GM23248 (cell line): Measurements from ENCODE around the gene RBFOX2. TPM values are rescaled to one million over a fixed set of nuclear protein-coding genes. Genes with fewer than 3 reads are reported as not detected.
A peak's percentile ranks its signal among the peaks of the same experiment; 100 is the strongest.

Experiments used
- DNase-seq: peaks from one replicate; pipeline ENCODE4 v3.0.0-alpha.2; 2015
- H2AFZ ChIP-seq: fragments of 200-600 bp; sonication (generic); 2 replicates; pipeline ENCODE4 v1.6.1; 2016; ENCODE audit warnings: antibody characterized with exemption
- H3F3A ChIP-seq: fragments of 200-600 bp; sonication (generic); 2 replicates; pipeline ENCODE4 v1.6.1; 2016; ENCODE audit warnings: mild to moderate bottlenecking, antibody characterized with exemption, mixed run types; ENCODE audit not compliant: insufficient read depth
- H3K27ac ChIP-seq: fragments of 200-600 bp; sonication (generic); 2 replicates; pipeline ENCODE4 v1.5.1; 2016; ENCODE audit warnings: mild to moderate bottlenecking
- H3K27me3 ChIP-seq: fragments of 200-600 bp; sonication (generic); replicated peaks from 2 replicates; pipeline ENCODE4 v1.6.1; 2016; ENCODE audit warnings: mild to moderate bottlenecking; ENCODE audit not compliant: insufficient read depth
- H3K36me3 ChIP-seq: fragments of 200-600 bp; sonication (generic); 2 replicates; pipeline ENCODE4 v1.6.1; 2016; ENCODE audit warnings: low read depth, mild to moderate bottlenecking
- H3K4me1 ChIP-seq: fragments of 200-600 bp; sonication (generic); 2 replicates; pipeline ENCODE4 v1.6.1; 2016; ENCODE audit warnings: mild to moderate bottlenecking; ENCODE audit not compliant: insufficient read depth
- H3K4me2 ChIP-seq: fragments of 200-600 bp; sonication (generic); one replicate; pipeline ENCODE4 v1.6.1; 2016; ENCODE audit warnings: mild to moderate bottlenecking; ENCODE audit not compliant: unreplicated experiment
- H3K4me3 ChIP-seq: fragments of 200-600 bp; sonication (generic); 2 replicates; pipeline ENCODE4 v1.5.1; 2016; ENCODE audit warnings: mild to moderate bottlenecking
- H3K79me2 ChIP-seq: fragments of 200-600 bp; sonication (generic); 2 replicates; pipeline ENCODE4 v1.6.1; 2016; ENCODE audit warnings: mild to moderate bottlenecking; ENCODE audit not compliant: insufficient read depth
- H3K9ac ChIP-seq: fragments of 200-600 bp; sonication (generic); 2 replicates; pipeline ENCODE4 v1.6.1; 2016; ENCODE audit warnings: mild to moderate bottlenecking
- H3K9me2 ChIP-seq: fragments of 200-600 bp; sonication (generic); 2 replicates; pipeline ENCODE4 v1.6.1; 2016; ENCODE audit warnings: mixed run types, mild to moderate bottlenecking, moderate library complexity; ENCODE audit not compliant: insufficient read depth
- H3K9me3 ChIP-seq: fragments of 200-600 bp; sonication (generic); one replicate; pipeline ENCODE4 v1.6.1; 2017; ENCODE audit warnings: low read depth
- H4K20me1 ChIP-seq: fragments of 200-600 bp; sonication (generic); 2 replicates; pipeline ENCODE4 v1.6.0; 2016; ENCODE audit not compliant: insufficient read depth
- EZH2 ChIP-seq: fragments of 200-600 bp; sonication (generic); IDR thresholded peaks from 2 replicates; pipeline ENCODE4 v1.6.1; 2018; ENCODE audit warnings: antibody characterized with exemption, mild to moderate bottlenecking; ENCODE audit not compliant: insufficient read depth, poor library complexity, severe bottlenecking
- EZH2phosphoT487 ChIP-seq: fragments of 200-600 bp; sonication (generic); IDR thresholded peaks from 2 replicates; pipeline ENCODE4 v1.6.1; 2018; ENCODE audit warnings: antibody characterized with exemption, moderate library complexity, mild to moderate bottlenecking, low read depth; ENCODE audit not compliant: insufficient read depth
- WGBS, 2 experiments: methylation state at CpG; one replicate each; pipeline ENCODE4 v1.1.6; 2015 to 2017; ENCODE audit warnings: low lambda C conversion rate in 2 of 2, low coverage in 1 of 2; ENCODE audit errors: missing lambda C conversion rate in 2 of 2; 5-methylcytosine and 5-hydroxymethylcytosine counted together
- in situ Hi-C: fragments of 300-500 bp; cut with MboI; formaldehyde crosslinking; loops from 2 replicates; pipeline ENCODE4 v1.15.0; 2020
- polyA plus RNA-seq: library from polyadenylated mRNA; unstranded; fragments of >200 nt; fragmentation: Nextera tagmentation; extraction: Ambion mirVana; gene quantifications from 2 replicates; pipeline ENCODE4 v1.2.1, GENCODE V29; 2016
- total RNA-seq: library from RNA; depleted of rRNA; stranded (reverse); fragments of >200 nt; shearing (Covaris generic); gene quantifications from 2 replicates; pipeline ENCODE4 v1.2.3, GENCODE V29; 2014

Gene RBFOX2
- total and polyA plus RNA-seq, 2 experiments from 2014 or later = 127 to 136 TPM

GRCh38 chr22:35950262-35950661 is 78.4 kb downstream of the RBFOX2 start:
- no peak overlapping the region for H3K27ac ChIP-seq
- H3K9me2 ChIP-seq = no peaks in the 10 kb centered on the region
- H2AFZ ChIP-seq = no peak overlapping the region
- 98 to 100% methylated on average over 2 of the region's 2 CpGs for WGBS, 2 experiments
- no peak for DNase-seq
- no peaks in the 10 kb centered on the region for H3K4me1 ChIP-seq
- no peak overlapping the region for H3K4me2 ChIP-seq
- in situ Hi-C loops = no loop called here
- no peak overlapping the region for H3K9ac ChIP-seq
- TF ChIP-seq EZH2phosphoT487 = no peak
- TF ChIP-seq EZH2 = no peak
- H3F3A ChIP-seq = no peaks in the 10 kb centered on the region
- no peaks in the 10 kb centered on the region for H3K27me3 ChIP-seq
- no peaks in the 10 kb centered on the region for H3K36me3 ChIP-seq
- peaks cover 3% of the 10 kb centered on the region; the same call in 1 of the 2 replicates for H4K20me1 ChIP-seq
- H3K9me3 ChIP-seq = no peaks in the 10 kb centered on the region
- no peak overlapping the region for H3K4me3 ChIP-seq
- peaks cover 96% of the 10 kb centered on the region for H3K79me2 ChIP-seq

GRCh38 chr22:35949243-35949642 is 79.4 kb downstream of the RBFOX2 start:
- Histone ChIP-seq H2AFZ (no peak overlapping the region), H3K9me3 (no peaks in the 10 kb centered on the region), H3K9ac (no peak overlapping the region), H3K4me2 (no peak overlapping the region), H3K36me3 (no peaks in the 10 kb centered on the region), H3K79me2 (peaks cover 96% of the 10 kb centered on the region), H3K9me2 (no peaks in the 10 kb centered on the region), H3K4me3 (no peak overlapping the region), H3K27me3 (no peaks in the 10 kb centered on the region), H3K4me1 (peaks cover 8% of the 10 kb centered on the region; the same call in 1 of the 2 replicates), H3K27ac (no peak overlapping the region), H3F3A (no peaks in the 10 kb centered on the region), H4K20me1 (peaks cover 3% of the 10 kb centered on the region; the same call in 1 of the 2 replicates)
- WGBS, 2 experiments = 98 to 99% methylated on average over 3 of the region's 3 CpGs
- no peak for DNase-seq
- TF ChIP-seq EZH2 = no peak
- in situ Hi-C loops = no loop called here

DNA sequence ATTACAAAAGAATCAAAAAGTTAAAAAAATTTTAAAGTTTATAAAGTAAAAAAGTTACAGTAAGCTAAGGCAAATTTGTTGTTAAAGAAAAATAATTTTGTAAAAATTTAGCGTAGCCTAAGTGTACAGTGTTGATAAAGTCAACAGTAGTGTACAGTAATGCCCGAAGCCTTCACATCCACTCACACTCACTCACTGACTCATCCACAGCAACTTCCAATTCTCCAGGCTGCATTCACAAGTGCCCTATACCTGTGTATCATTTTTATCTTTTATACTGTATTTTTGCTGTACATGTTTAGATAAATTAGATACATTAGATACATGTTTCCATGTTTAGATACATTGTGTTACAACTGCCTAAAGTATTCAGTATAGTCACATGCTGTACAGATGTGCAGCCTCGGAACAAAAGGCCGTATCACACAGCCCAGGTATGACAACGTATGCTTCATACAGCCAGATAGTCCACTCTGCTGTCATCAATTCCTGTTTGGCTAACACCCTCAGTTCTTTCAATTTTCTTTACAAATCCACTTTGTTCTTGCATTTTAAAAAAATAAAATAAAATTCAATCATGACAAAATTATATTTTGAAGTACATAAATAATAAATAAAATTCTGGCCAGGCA is 80.7 kb downstream of the RBFOX2 start:
- Histone ChIP-seq H3K9me2 (no peaks in the 10 kb centered on the region), H3K9me3 (no peaks in the 10 kb centered on the region), H2AFZ (no peak overlapping the region), H3K4me2 (no peak overlapping the region), H3K79me2 (peaks cover 96% of the 10 kb centered on the region), H3K27ac (no peak overlapping the region), H3K4me3 (no peak overlapping the region), H3F3A (no peaks in the 10 kb centered on the region), H4K20me1 (peaks cover 3% of the 10 kb centered on the region; the same call in 1 of the 2 replicates), H3K36me3 (no peaks in the 10 kb centered on the region), H3K9ac (no peak overlapping the region), H3K4me1 (peaks cover 10% of the 10 kb centered on the region; the same call in 1 of the 2 replicates), H3K27me3 (no peaks in the 10 kb centered on the region)
- 92% methylated on average over 5 of the region's 5 CpGs for WGBS, 2 experiments
- in situ Hi-C loops = no loop called here
- TF ChIP-seq EZH2phosphoT487 = no peak
- TF ChIP-seq EZH2 = no peak
- peak; percentile 29 for DNase-seq

DNA sequence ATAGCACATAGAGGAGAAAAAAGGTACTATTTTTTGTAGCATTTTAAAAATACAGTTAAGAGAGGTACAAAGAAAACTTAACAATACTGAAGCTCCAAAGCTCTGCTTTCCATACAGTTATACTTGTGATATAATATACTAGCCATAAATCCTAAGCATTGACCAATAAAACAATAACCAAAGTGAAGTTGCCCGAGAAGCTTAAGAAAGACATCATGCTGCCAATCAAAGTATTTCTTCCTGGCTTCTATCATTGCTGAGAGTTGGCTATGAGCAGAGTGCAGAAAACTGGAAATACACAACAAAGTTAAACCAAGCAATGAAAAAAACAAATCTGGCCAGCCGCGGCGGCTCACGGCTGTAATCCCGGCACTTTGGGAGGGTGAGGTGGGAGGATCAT is 84.2 kb downstream of the RBFOX2 start:
- in situ Hi-C loops = no loop called here
- H3F3A ChIP-seq = no peaks in the 10 kb centered on the region; the same call in 1 of the 2 replicates
- peak overlapping the region; percentile 41 for H3K9ac ChIP-seq
- H2AFZ ChIP-seq = peak overlapping the region; percentile 28
- H3K9me2 ChIP-seq = no peaks in the 10 kb centered on the region
- H3K27me3 ChIP-seq = no peaks in the 10 kb centered on the region
- H3K27ac ChIP-seq = no peak overlapping the region
- H3K4me3 ChIP-seq = peak overlapping the region; percentile 56
- 12 to 17% methylated on average over 6 of the region's 6 CpGs for WGBS, 2 experiments
- H3K36me3 ChIP-seq = no peaks in the 10 kb centered on the region
- peaks cover 3% of the 10 kb centered on the region; the same call in 1 of the 2 replicates for H4K20me1 ChIP-seq
- H3K4me2 ChIP-seq = peak overlapping the region; percentile 63
- H3K79me2 ChIP-seq = peaks cover 96% of the 10 kb centered on the region
- TF ChIP-seq EZH2 (no peak), EZH2phosphoT487 (no peak)
- peak; percentile 19 for DNase-seq
- H3K4me1 ChIP-seq = peaks cover 16% of the 10 kb centered on the region; the same call in 1 of the 2 replicates
- no peaks in the 10 kb centered on the region for H3K9me3 ChIP-seq
